GM23338 (cell line): Measurements from ENCODE around the gene DENND4A. TPM values are rescaled to one million over a fixed set of nuclear protein-coding genes. Genes with fewer than 3 reads are reported as not detected.

ENCODE experiments used
- ATAC-seq: fragments of 200-7000 bp; cut with Tn5 transposase; 3 replicates; pipeline ENCODE4 v1.9.1; 2020
- DNase-seq: peaks from one replicate; pipeline ENCODE4 v3.0.0-alpha.2; 2015; ENCODE audit warnings: low spot score
- H2AFZ ChIP-seq: fragments of 200-600 bp; sonication (generic); 2 replicates; pipeline ENCODE4 v1.8.0; 2016; ENCODE audit warnings: antibody characterized with exemption, mild to moderate bottlenecking, moderate library complexity
- H3F3A ChIP-seq: fragments of 200-600 bp; sonication (generic); replicated peaks from 2 replicates; pipeline ENCODE4 v1.8.0; 2017; ENCODE audit warnings: antibody characterized with exemption, mixed run types, low read depth
- H3K27ac ChIP-seq: fragments of 200-600 bp; sonication (generic); 2 replicates; pipeline ENCODE4 v1.6.1; 2016; ENCODE audit warnings: low read depth
- H3K27me3 ChIP-seq: fragments of 200-600 bp; sonication (generic); 2 replicates; pipeline ENCODE4 v1.8.0; 2016; ENCODE audit warnings: mild to moderate bottlenecking, mixed run types, moderate library complexity; ENCODE audit not compliant: insufficient read depth
- H3K36me3 ChIP-seq: fragments of 200-600 bp; sonication (generic); 2 replicates; pipeline ENCODE4 v1.8.0; 2016; ENCODE audit warnings: mild to moderate bottlenecking; ENCODE audit not compliant: insufficient read depth
- H3K4me1 ChIP-seq: fragments of 200-600 bp; sonication (generic); 2 replicates; pipeline ENCODE4 v1.8.0; 2016; ENCODE audit warnings: mild to moderate bottlenecking, moderate library complexity; ENCODE audit not compliant: insufficient read depth
- H3K4me2 ChIP-seq: fragments of 200-600 bp; sonication (generic); 2 replicates; pipeline ENCODE4 v1.7.1; 2017; ENCODE audit warnings: mixed run types
- H3K4me3 ChIP-seq: fragments of 200-600 bp; sonication (generic); 2 replicates; pipeline ENCODE4 v1.6.1; 2016; ENCODE audit warnings: mixed run types
- H3K79me2 ChIP-seq: fragments of 200-600 bp; sonication (generic); replicated peaks from 2 replicates; pipeline ENCODE4 v1.8.0; 2017; ENCODE audit warnings: mild to moderate bottlenecking; ENCODE audit not compliant: insufficient read depth
- H3K9me2 ChIP-seq: fragments of 200-600 bp; sonication (generic); 2 replicates; pipeline ENCODE4 v1.8.0; 2017; ENCODE audit not compliant: insufficient read depth
- H4K20me1 ChIP-seq: fragments of 200-600 bp; sonication (generic); replicated peaks from 2 replicates; pipeline ENCODE4 v1.8.0; 2017; ENCODE audit warnings: mild to moderate bottlenecking; ENCODE audit not compliant: insufficient read depth
- H3K27ac Mint-ChIP-seq: 2 replicates; pipeline ENCODE4 v1.8.0; 2020; ENCODE audit warnings: inconsistent platforms, mild to moderate bottlenecking, moderate library complexity, mixed read lengths
- H3K27me3 Mint-ChIP-seq: 3 replicates; pipeline ENCODE4 v1.8.0; 2022; ENCODE audit warnings: low read depth, mild to moderate bottlenecking, moderate library complexity, mixed read lengths, inconsistent platforms; ENCODE audit not compliant: insufficient read depth, poor library complexity
- H3K36me3 Mint-ChIP-seq: 3 replicates; pipeline ENCODE4 v1.8.0; 2021; ENCODE audit warnings: low read depth, mild to moderate bottlenecking, inconsistent platforms, moderate library complexity, mixed read lengths
- H3K4me1 Mint-ChIP-seq: 3 replicates; pipeline ENCODE4 v1.8.0; 2020; ENCODE audit warnings: mild to moderate bottlenecking, inconsistent platforms, mixed read lengths
- H3K4me3 Mint-ChIP-seq: 3 replicates; pipeline ENCODE4 v1.8.0; 2021; ENCODE audit warnings: moderate library complexity, mild to moderate bottlenecking, inconsistent platforms, mixed read lengths
- H3K9me3 Mint-ChIP-seq: 3 replicates; pipeline ENCODE4 v1.8.0; 2020; ENCODE audit warnings: moderate library complexity, mild to moderate bottlenecking, inconsistent platforms, mixed read lengths
- CREB1 ChIP-seq: fragments of 250-450 bp; sonication (Bioruptor Pico); IDR thresholded peaks from 2 replicates; pipeline ENCODE4 v1.5.0; 2020; ENCODE audit warnings: low read depth, mild to moderate bottlenecking, moderate library complexity
- CTCF ChIP-seq, 2 experiments: fragments of 200-600 bp in 1 of 2; sonication (generic) in 1 of 2; conservative IDR thresholded peaks; 2 replicates each; pipeline versions ENCODE4 v1.5.1 to v1.6.1; 2016 to 2017; ENCODE audit warnings: antibody characterized with exemption in 2 of 2, low read depth in 2 of 2, mild to moderate bottlenecking in 2 of 2, moderate library complexity in 1 of 2
- ETS1 ChIP-seq: IDR thresholded peaks from 2 replicates; pipeline ENCODE4 v1.6.1; 2016; ENCODE audit warnings: antibody characterized with exemption
- EZH2 ChIP-seq: fragments of 200-600 bp; sonication (generic); IDR thresholded peaks from one replicate; pipeline ENCODE4 v1.8.0; 2017; ENCODE audit warnings: antibody characterized with exemption, mild to moderate bottlenecking, low read depth; ENCODE audit not compliant: unreplicated experiment
- EZH2phosphoT487 ChIP-seq: fragments of 200-600 bp; sonication (generic); IDR thresholded peaks from one replicate; pipeline ENCODE4 v1.8.1; 2018; ENCODE audit warnings: antibody characterized with exemption; ENCODE audit not compliant: unreplicated experiment
- JUNB ChIP-seq: IDR thresholded peaks from one replicate; pipeline ENCODE4 v1.6.1; 2016; ENCODE audit warnings: antibody characterized with exemption; ENCODE audit not compliant: unreplicated experiment
- NANOG ChIP-seq: IDR thresholded peaks from 2 replicates; pipeline ENCODE4 v1.6.1; 2016; ENCODE audit warnings: antibody characterized with exemption, borderline replicate concordance
- POLR2AphosphoS5 ChIP-seq: IDR thresholded peaks from 2 replicates; pipeline ENCODE4 v1.6.1; 2016; ENCODE audit warnings: antibody characterized with exemption, low read depth
- REST ChIP-seq: IDR thresholded peaks from one replicate; pipeline ENCODE4 v1.6.1; 2018; ENCODE audit warnings: antibody characterized with exemption; ENCODE audit not compliant: unreplicated experiment
- STAT1 ChIP-seq: IDR thresholded peaks from one replicate; pipeline ENCODE4 v1.6.1; 2016; ENCODE audit warnings: antibody characterized with exemption; ENCODE audit not compliant: unreplicated experiment
- ZNF114 ChIP-seq: fragments of 250-450 bp; sonication (Bioruptor Pico); IDR thresholded peaks from 2 replicates; pipeline ENCODE4 v1.5.0; 2020; ENCODE audit warnings: mild to moderate bottlenecking, moderate library complexity
- ZNF331 ChIP-seq: fragments of 250-450 bp; sonication (Bioruptor Pico); IDR thresholded peaks from 2 replicates; pipeline ENCODE4 v1.5.0; 2020; ENCODE audit warnings: low read depth, mild to moderate bottlenecking, moderate library complexity
- ZNF462 ChIP-seq: fragments of 250-450 bp; sonication (Bioruptor Pico); IDR thresholded peaks from 2 replicates; pipeline ENCODE4 v1.5.0; 2020; ENCODE audit warnings: mild to moderate bottlenecking, moderate library complexity
- polyA plus RNA-seq: library from polyadenylated mRNA; unstranded; fragments of >200 nt; fragmentation: Nextera tagmentation; extraction: Ambion mirVana; gene quantifications from 2 replicates; pipeline ENCODE4 v1.2.1, GENCODE V29; 2016
- total RNA-seq: library from RNA; depleted of rRNA; stranded (reverse); fragments of >200 nt; shearing (Covaris generic); gene quantifications from 2 replicates; pipeline ENCODE4 v1.2.3, GENCODE V29; 2014

Gene DENND4A
- total and polyA plus RNA-seq, 2 experiments from 2014 or later = 3.4 to 9.0 TPM

- H3K4me1 Mint-ChIP-seq = no peaks in the 10 kb centered on the region
- Histone ChIP-seq H3K36me3 (no peaks in the 10 kb centered on the region), H3K9me2 (no peaks in the 10 kb centered on the region), H4K20me1 (no peaks in the 10 kb centered on the region), H3K4me1 (no peaks in the 10 kb centered on the region), H3K4me2 (no peak overlapping the region), H2AFZ (no peak overlapping the region), H3K79me2 (no peaks in the 10 kb centered on the region), H3K27ac (no peak overlapping the region), H3K4me3 (no peak overlapping the region), H3F3A (no peaks in the 10 kb centered on the region), H3K27me3 (no peaks in the 10 kb centered on the region)
- no peak for DNase-seq
- TF ChIP-seq EZH2phosphoT487 = no peak
- no peak for TF ChIP-seq STAT1
- TF ChIP-seq EZH2 = no peak
- TF ChIP-seq JUNB = no peak
- TF ChIP-seq CREB1 = no peak
- no peak for TF ChIP-seq CTCF (conservative IDR thresholded peaks at IDR 0.05; ENCODE audit: low read depth in 2 of 2)
- no peak for TF ChIP-seq ZNF462
- TF ChIP-seq ETS1 = no peak
- no peak for TF ChIP-seq ZNF114 (CRISPR knock-in tag)
- no peak for TF ChIP-seq ZNF331 (CRISPR knock-in tag)
- no peak for TF ChIP-seq REST
- TF ChIP-seq POLR2AphosphoS5 = no peak
- no peak for TF ChIP-seq NANOG
- no peaks in the 10 kb centered on the region for H3K36me3 Mint-ChIP-seq
- no peaks in the 10 kb centered on the region for H3K27me3 Mint-ChIP-seq
- no peak overlapping the region for H3K27ac Mint-ChIP-seq
- no peak for ATAC-seq
- H3K4me3 Mint-ChIP-seq = no peak overlapping the region
- H3K9me3 Mint-ChIP-seq = no peaks in the 10 kb centered on the region
Observed at GRCh38 chr15:65690173-65690572, 101.9 kb downstream of the DENND4A start.
